HFFc6 (cell line): ENCODE data around the gene NHSL1. TPM values are rescaled to one million over a fixed set of nuclear protein-coding genes. Genes with fewer than 3 reads are reported as not detected.
A peak's percentile ranks its signal among the peaks of the same experiment; 100 is the strongest.

Source experiments
- DNase-seq: peaks from one replicate; pipeline ENCODE4 v3.0.0-alpha.2; 2018
- H3K27ac Mint-ChIP-seq: 2 replicates; pipeline ENCODE4 v1.8.0; 2020; ENCODE audit warnings: mild to moderate bottlenecking, mixed read lengths
- H3K27me3 Mint-ChIP-seq: 2 replicates; pipeline ENCODE4 v1.8.0; 2021; ENCODE audit warnings: mild to moderate bottlenecking, moderate library complexity, mixed read lengths; ENCODE audit not compliant: insufficient read depth
- H3K36me3 Mint-ChIP-seq: 2 replicates; pipeline ENCODE4 v1.8.0; 2021; ENCODE audit warnings: low read depth, mixed read lengths
- H3K4me1 Mint-ChIP-seq: 2 replicates; pipeline ENCODE4 v1.8.0; 2020; ENCODE audit warnings: low read depth, mixed read lengths
- H3K4me3 Mint-ChIP-seq: 2 replicates; pipeline ENCODE4 v1.8.0; 2020; ENCODE audit warnings: mild to moderate bottlenecking, moderate library complexity, mixed read lengths
- H3K9me3 Mint-ChIP-seq: 2 replicates; pipeline ENCODE4 v1.8.0; 2020; ENCODE audit warnings: mild to moderate bottlenecking, mixed read lengths
- CTCF ChIP-seq: fragments of 200-600 bp; sonication (generic); IDR thresholded peaks from 2 replicates; pipeline ENCODE4 v1.5.0; 2021; ENCODE audit warnings: antibody characterized with exemption, mild to moderate bottlenecking
- total RNA-seq, 6 experiments: library from RNA; stranded (reverse); fragmentation: NEBNext Ultra II Directional; extraction: Animal tissue kit (Norgen Biotek cat#: 25700); gene quantifications; 2 replicates in 1 of 6; 3 replicates in 5 of 6; pipeline ENCODE4 v1.2.3, GENCODE V29; 2021

Gene NHSL1
- total RNA-seq, 6 experiments from 2014 or later, result 4.4 to 12.3 (median 10.1) TPM

GRCh38 chr6:138461647-138462046 is 37.6 kb downstream of the NHSL1 start:
- no peak for DNase-seq
- H3K4me3 Mint-ChIP-seq, result no peak overlapping the region
- H3K27ac Mint-ChIP-seq, result no peak overlapping the region
- H3K4me1 Mint-ChIP-seq, result peaks cover 19% of the 10 kb centered on the region
- TF ChIP-seq CTCF, result no peak
- no peaks in the 10 kb centered on the region for H3K9me3 Mint-ChIP-seq
- no peaks in the 10 kb centered on the region for H3K27me3 Mint-ChIP-seq
- H3K36me3 Mint-ChIP-seq, result peaks cover 27% of the 10 kb centered on the region

- no peak overlapping the region for H3K27ac Mint-ChIP-seq
- DNase-seq, result no peak
- TF ChIP-seq CTCF, result no peak
- peaks cover 21% of the 10 kb centered on the region for H3K4me1 Mint-ChIP-seq
- H3K9me3 Mint-ChIP-seq, result no peaks in the 10 kb centered on the region
- H3K36me3 Mint-ChIP-seq, result peaks cover 3% of the 10 kb centered on the region; the same call in 1 of the 2 replicates
- no peaks in the 10 kb centered on the region; the same call in 1 of the 2 replicates for H3K27me3 Mint-ChIP-seq
- no peak overlapping the region for H3K4me3 Mint-ChIP-seq
These were observed 42.9 kb downstream of the NHSL1 start for GRCh38 chr6:138456401-138456790.

GRCh38 chr6:138455746-138456400 is 43.4 kb downstream of the NHSL1 start:
- no peak overlapping the region for H3K27ac Mint-ChIP-seq
- no peak for TF ChIP-seq CTCF
- H3K27me3 Mint-ChIP-seq, result no peaks in the 10 kb centered on the region; the same call in 1 of the 2 replicates
- no peaks in the 10 kb centered on the region for H3K9me3 Mint-ChIP-seq
- H3K4me3 Mint-ChIP-seq, result no peak overlapping the region
- no peaks in the 10 kb centered on the region for H3K36me3 Mint-ChIP-seq
- H3K4me1 Mint-ChIP-seq, result peaks cover 21% of the 10 kb centered on the region
- peak; percentile 4 for DNase-seq

GRCh38 chr6:138454981-138455706 is 44.1 kb downstream of the NHSL1 start:
- no peak for DNase-seq
- no peaks in the 10 kb centered on the region for H3K36me3 Mint-ChIP-seq
- TF ChIP-seq CTCF, result no peak
- H3K27ac Mint-ChIP-seq, result no peak overlapping the region
- H3K4me3 Mint-ChIP-seq, result no peak overlapping the region
- H3K9me3 Mint-ChIP-seq, result no peaks in the 10 kb centered on the region
- no peaks in the 10 kb centered on the region; the same call in 1 of the 2 replicates for H3K27me3 Mint-ChIP-seq
- H3K4me1 Mint-ChIP-seq, result peaks cover 21% of the 10 kb centered on the region

GRCh38 chr6:138451043-138451442 is 48.3 kb downstream of the NHSL1 start:
- no peak overlapping the region for H3K27ac Mint-ChIP-seq
- no peaks in the 10 kb centered on the region for H3K9me3 Mint-ChIP-seq
- DNase-seq, result no peak
- no peaks in the 10 kb centered on the region for H3K36me3 Mint-ChIP-seq
- H3K4me3 Mint-ChIP-seq, result no peak overlapping the region
- no peak for TF ChIP-seq CTCF
- no peaks in the 10 kb centered on the region for H3K27me3 Mint-ChIP-seq
- H3K4me1 Mint-ChIP-seq, result peaks cover 17% of the 10 kb centered on the region
